Body of pancreas (tissue), 4 donors: ENCODE data around the gene CORO1C. TPM values are rescaled to one million over a fixed set of nuclear protein-coding genes. Genes with fewer than 3 reads are reported as not detected.

ENCODE experiments used
- ATAC-seq: fragments of 150-250 bp; one replicate; pipeline ENCODE4 v1.9.1; 2016
- DNase-seq, 4 donors: peaks; one replicate each; pipeline ENCODE4 v3.0.0-alpha.2; 2019
- H3K27ac ChIP-seq, 4 donors: fragments of 200-600 bp; sonication (generic); 1 replicate in 3 of 4; 2 replicates in 1 of 4; pipeline versions ENCODE4 v1.5.1 to v1.6.1; 2016 to 2019; ENCODE audit warnings: mild to moderate bottlenecking in 1 of 4, mixed read lengths in 1 of 4, moderate library complexity in 1 of 4
- H3K27me3 ChIP-seq, 2 donors: fragments of 200-600 bp; sonication (generic); one replicate each; pipeline ENCODE4 v1.6.0; 2016; ENCODE audit warnings: mild to moderate bottlenecking in 1 of 2
- H3K36me3 ChIP-seq, 2 donors: fragments of 200-600 bp; sonication (generic); replicated peaks in 1 of 2; 2 replicates each; pipeline ENCODE4 v1.5.1; 2016; ENCODE audit warnings: low read depth in 2 of 2; ENCODE audit not compliant: insufficient read depth in 1 of 2
- H3K4me1 ChIP-seq: fragments of 200-600 bp; sonication (generic); one replicate; pipeline ENCODE4 v1.6.0; 2016
- H3K4me3 ChIP-seq, 2 donors: fragments of 200-600 bp; sonication (generic); 1 replicate in 1 of 2; 2 replicates in 1 of 2; pipeline ENCODE4 v1.5.1; 2016 to 2019
- H3K9me3 ChIP-seq, 3 donors: fragments of 200-600 bp; sonication (generic); 1 replicate in 2 of 3; 2 replicates in 1 of 3; pipeline ENCODE4 v1.5.1; 2016
- CTCF ChIP-seq, 7 experiments: fragments of 450-650 bp in 4 of 7; fragments of 200-600 bp in 3 of 7; sonication (generic) in 3 of 7; IDR thresholded peaks; one replicate each; pipeline ENCODE4 v1.5.1; 2016 to 2019; ENCODE audit warnings: antibody characterized with exemption in 7 of 7
- POLR2A ChIP-seq, 3 donors: fragments of 450-650 bp; IDR thresholded peaks; one replicate each; pipeline ENCODE4 v1.6.1; 2016; ENCODE audit warnings: antibody characterized with exemption in 3 of 3, mild to moderate bottlenecking in 2 of 3
- WGBS, 2 donors: methylation state at CpG; one replicate each; pipeline ENCODE4 v1.1.5; 2017; 5-methylcytosine and 5-hydroxymethylcytosine counted together
- intact Hi-C: fragments of 100-400 bp; cut with DNase I; formaldehyde crosslinking; loops from one replicate; pipeline ENCODE4 v1.15.1; 2023
- total RNA-seq, 2 donors: library from RNA; depleted of rRNA; stranded (reverse); fragments of >200 nt; gene quantifications; one replicate each; pipeline ENCODE4 v1.1.0, GENCODE V29; 2016

The CORO1C gene
- total RNA-seq, 2 donors from 2014 or later = 26.7 to 27.4 TPM

GRCh38 chr12:108653922-108654321 lies 77.4 kb downstream of the CORO1C start:
- ATAC-seq (no peak), DNase-seq (no peak)
- Histone ChIP-seq H3K4me3 (no peak overlapping the region), H3K9me3 (no peaks in the 10 kb centered on the region), H3K27me3 (no peaks in the 10 kb centered on the region), H3K27ac (no peak overlapping the region), H3K36me3 (peaks cover 0 to 14% of the 10 kb centered on the region in 2 donors), H3K4me1 (no peaks in the 10 kb centered on the region)
- intact Hi-C loops = no loop called here
- 58 to 72% methylated on average over 3 of the region's 3 CpGs for WGBS, 2 donors
- no peak for TF ChIP-seq POLR2A (IDR thresholded peaks at IDR 0.05)
- no peak for TF ChIP-seq CTCF (IDR thresholded peaks at IDR 0.05)

- TF ChIP-seq POLR2A (IDR thresholded peaks at IDR 0.05) = no peak
- ATAC-seq = no peak
Observed at GRCh38 chr12:108653082-108653516, 78.2 kb downstream of the CORO1C start.

GRCh38 chr12:108650083-108650482 lies 81.2 kb downstream of the CORO1C start:
- 92 to 93% methylated on average over 2 of the region's 2 CpGs for WGBS, 2 donors
- Histone ChIP-seq H3K4me1 (peaks cover 7% of the 10 kb centered on the region), H3K36me3 (peaks cover 0 to 3% of the 10 kb centered on the region in 2 donors), H3K9me3 (no peaks in the 10 kb centered on the region), H3K4me3 (no peak overlapping the region), H3K27ac (no peak overlapping the region), H3K27me3 (no peaks in the 10 kb centered on the region)
- no peak for TF ChIP-seq CTCF (IDR thresholded peaks at IDR 0.05)
- TF ChIP-seq POLR2A (IDR thresholded peaks at IDR 0.05) = no peak
- ATAC-seq (no peak), DNase-seq (no peak)
- intact Hi-C loops = no loop called here

More at GRCh38 chr12:108653082-108653516, 78.2 kb downstream of the CORO1C start:
- Histone ChIP-seq H3K9me3 (no peaks in the 10 kb centered on the region), H3K4me1 (no peaks in the 10 kb centered on the region), H3K4me3 (no peak overlapping the region), H3K36me3 (peaks cover 0 to 10% of the 10 kb centered on the region in 2 donors), H3K27ac (no peak overlapping the region), H3K27me3 (no peaks in the 10 kb centered on the region)
- intact Hi-C loops = no loop called here
- DNase-seq = no peak

- Histone ChIP-seq H3K36me3 (peaks cover 0 to 3% of the 10 kb centered on the region in 2 donors), H3K27ac (no peak overlapping the region), H3K4me1 (peaks cover 9% of the 10 kb centered on the region), H3K9me3 (no peaks in the 10 kb centered on the region), H3K27me3 (no peaks in the 10 kb centered on the region), H3K4me3 (no peak overlapping the region)
- DNase-seq (no peak), ATAC-seq (no peak)
- intact Hi-C loops = no loop called here
- WGBS, 2 donors = 79 to 88% methylated on average over 4 of the region's 4 CpGs
- TF ChIP-seq CTCF (IDR thresholded peaks at IDR 0.05) (no peak), POLR2A (IDR thresholded peaks at IDR 0.05) (no peak)
Observed at GRCh38 chr12:108649669-108650068, 81.6 kb downstream of the CORO1C start.

- Histone ChIP-seq H3K9me3 (no peaks in the 10 kb centered on the region), H3K27me3 (no peaks in the 10 kb centered on the region), H3K4me1 (peaks cover 14% of the 10 kb centered on the region), H3K4me3 (no peak overlapping the region), H3K27ac (no peak overlapping the region), H3K36me3 (peaks cover 0 to 3% of the 10 kb centered on the region in 2 donors)
- TF ChIP-seq POLR2A (IDR thresholded peaks at IDR 0.05) (no peak), CTCF (IDR thresholded peaks at IDR 0.05) (no peak)
- no peak for DNase-seq
- ATAC-seq = no peak
- intact Hi-C loops = no loop called here
- WGBS, 2 donors = 86 to 89% methylated on average over 6 of the region's 6 CpGs
Observed at GRCh38 chr12:108649126-108649525, 82.2 kb downstream of the CORO1C start.
